HL-60/S4 (cell line): ENCODE results near the gene FHIP2A.
"Not testable (repeated sequence)": the region's sequence is repeated elsewhere in the genome, so short reads cannot be mapped to it uniquely, and the experiment has no call there.

Experiments
- in situ Hi-C: fragments of 300-500 bp; cut with MboI; formaldehyde crosslinking; loops from 2 replicates; pipeline ENCODE4 v1.14.3; 2022; ENCODE audit warnings: low sequenced_read_pairs

FHIP2A gene

GRCh38 chr10:114856544-114857287 is 35.1 kb downstream of the FHIP2A start:
- in situ Hi-C loops = no loop called here

DNA sequence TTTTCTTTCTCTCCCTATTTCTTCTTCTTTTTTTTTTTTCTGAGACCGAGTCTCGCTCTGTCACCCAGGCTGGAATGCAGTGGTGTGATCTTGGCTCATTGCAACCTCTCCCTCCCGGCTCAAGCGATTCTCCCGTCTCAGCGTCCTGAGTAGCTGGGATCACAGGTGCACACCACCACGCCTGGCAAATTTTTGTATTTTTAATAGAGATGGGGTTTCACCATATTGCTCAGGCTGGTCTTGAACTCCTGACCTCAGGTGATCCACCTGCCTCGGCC is 35.6 kb downstream of the FHIP2A start:
- in situ Hi-C loops = not testable (repeated sequence)

- in situ Hi-C loops = no loop called here
Measured at GRCh38 chr10:114857922-114858629, 36.5 kb downstream of the FHIP2A start.

DNA sequence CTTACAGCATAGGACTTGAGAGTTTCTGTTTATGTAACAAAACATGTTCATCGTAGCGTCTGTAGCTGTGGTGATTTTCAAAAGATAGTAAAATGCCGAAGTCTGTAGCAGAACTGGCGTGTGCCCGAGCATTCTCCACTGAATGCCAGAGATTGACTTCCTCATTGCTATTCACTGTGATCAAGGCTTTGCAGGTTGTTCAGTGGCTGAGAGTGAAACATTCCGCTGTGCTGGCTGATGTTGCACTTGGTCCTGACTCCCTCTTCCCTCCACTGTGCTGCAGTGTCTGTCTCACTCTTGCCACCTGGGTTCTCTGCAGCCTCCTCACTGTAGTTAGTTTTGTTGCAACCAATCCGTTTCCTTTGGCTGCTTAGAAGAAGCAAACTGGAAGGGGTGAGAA is 37.6 kb downstream of the FHIP2A start:
- in situ Hi-C loops = no loop called here

DNA sequence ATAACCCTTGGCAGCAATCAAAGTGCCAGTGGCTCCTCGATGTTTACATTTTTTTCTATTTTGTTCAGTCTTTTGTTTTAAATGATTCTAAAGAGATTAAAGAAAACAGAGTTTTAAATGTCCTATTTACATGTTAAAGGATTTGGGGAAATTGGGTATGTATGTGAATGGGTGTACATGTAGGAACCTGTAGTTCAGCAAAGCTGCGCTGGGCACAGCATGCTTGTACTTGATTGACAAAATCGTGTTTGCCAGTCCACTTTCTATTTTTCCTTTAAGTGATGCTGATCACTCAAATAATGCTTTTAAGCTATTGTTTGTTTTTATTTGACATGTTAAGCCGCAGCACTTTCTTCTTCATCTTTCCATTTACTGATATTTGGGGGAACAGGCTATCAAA is 40.9 kb downstream of the FHIP2A start:
- in situ Hi-C loops = no loop called here

GRCh38 chr10:114867365-114867764 is 45.8 kb downstream of the FHIP2A start:
- in situ Hi-C loops = no loop called here

DNA sequence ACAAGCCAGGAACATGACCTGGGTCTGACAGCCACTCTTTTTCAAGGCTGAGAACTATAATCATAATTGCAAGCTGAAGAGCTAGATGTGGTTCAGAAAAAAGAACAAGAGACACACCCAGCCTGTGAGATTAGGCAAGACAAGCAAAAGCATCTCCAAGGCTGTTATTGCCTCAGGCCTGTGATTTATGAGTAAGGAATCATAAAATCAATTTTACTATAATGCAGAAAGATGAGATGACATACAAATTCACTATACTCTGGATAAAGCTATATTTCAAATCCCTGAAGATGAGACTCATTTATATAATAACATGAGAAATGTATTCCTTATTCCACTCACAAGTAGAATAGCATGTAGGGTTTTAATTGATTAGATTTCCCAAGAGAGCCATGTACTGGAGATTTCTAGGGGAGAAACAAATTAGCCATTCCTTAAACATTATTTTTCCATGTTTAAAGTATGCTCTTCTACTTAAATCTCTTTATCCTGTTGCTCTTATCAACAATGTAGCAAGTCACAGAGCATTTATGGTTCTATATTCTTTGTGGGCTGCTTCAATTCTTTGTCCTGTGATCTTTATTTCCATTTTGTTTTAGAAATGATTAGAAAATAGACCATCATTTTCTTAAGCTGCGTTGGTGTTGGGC is 47.4 kb downstream of the FHIP2A start:
- in situ Hi-C loops = no loop called here

- in situ Hi-C loops = no loop called here
Measured at GRCh38 chr10:114869520-114869892, 47.9 kb downstream of the FHIP2A start.

- in situ Hi-C loops = no loop called here
Measured at GRCh38 chr10:114870486-114870885, 48.9 kb downstream of the FHIP2A start.

GRCh38 chr10:114871379-114871778 is 49.8 kb downstream of the FHIP2A start:
- in situ Hi-C loops = no loop called here
